Endothelial cell of umbilical vein (primary cell): ENCODE results near the gene MCC. TPM values are rescaled to one million over a fixed set of nuclear protein-coding genes. Genes with fewer than 3 reads are reported as not detected.

Experiments
- BruUV-seq: library from RNA; stranded (reverse); fragments of 400-500 nt; replicated peaks from 2 replicates; lab custom pipeline; 2021; lab: Mats Ljungman, UMichigan
- CTCF ChIA-PET: fragments of 300-600, 350-600 bp; sonication (Branson Sonifier 250); formaldehyde crosslinking; loops from one replicate; lab custom pipeline; 2021; ENCODE audit warnings: antibody characterized with exemption, inconsistent platforms; lab: Charles Lee
- POLR2A ChIA-PET: fragments of 300-600, 350-600 bp; sonication (Branson Sonifier 250); formaldehyde crosslinking; loops from one replicate; lab custom pipeline; 2021; ENCODE audit warnings: antibody characterized with exemption, inconsistent platforms; lab: Charles Lee
- DNase-seq: peaks from one replicate; pipeline ENCODE4 v3.0.0-alpha.2; 2011; ENCODE audit warnings: low read depth, low spot score
- FAIRE-seq: peaks from 2 replicates; lab custom pipeline; 2011; peaks lifted over from hg19 to GRCh38; lab: Jason Lieb, UNC
- H2AFZ ChIP-seq: 2 replicates; pipeline ENCODE4 v1.6.0; 2012; ENCODE audit warnings: low read depth, low read length, control low read depth, inconsistent platforms
- H3K27ac ChIP-seq: 2 replicates; pipeline ENCODE4 v1.5.1; 2011; ENCODE audit warnings: low read depth, mild to moderate bottlenecking, control low read depth, low read length, moderate library complexity; ENCODE audit not compliant: insufficient read depth
- H3K27me3 ChIP-seq, 2 experiments: 2 replicates each; pipeline versions ENCODE4 v1.6.0 to v1.6.1; 2011; ENCODE audit warnings: low read length in 2 of 2, mixed read lengths in 1 of 2; ENCODE audit not compliant: control insufficient read depth in 2 of 2, insufficient read depth in 2 of 2
- H3K36me3 ChIP-seq, 2 experiments: 2 replicates in 1 of 2; 3 replicates in 1 of 2; pipeline ENCODE4 v1.5.1; 2011; ENCODE audit warnings: low read length in 2 of 2, mild to moderate bottlenecking in 1 of 2, moderate library complexity in 1 of 2; ENCODE audit not compliant: control insufficient read depth in 2 of 2, insufficient read depth in 2 of 2; ENCODE audit errors: extremely low read depth in 1 of 2
- H3K4me1 ChIP-seq: 3 replicates; pipeline ENCODE4 v1.5.1; 2011; ENCODE audit warnings: mild to moderate bottlenecking, low read length; ENCODE audit not compliant: control insufficient read depth, insufficient read depth; ENCODE audit errors: extremely low read depth
- H3K4me2 ChIP-seq: 2 replicates; pipeline ENCODE4 v1.6.1; 2011; ENCODE audit warnings: low read length, control low read depth, mixed read lengths; ENCODE audit not compliant: insufficient read depth
- H3K4me3 ChIP-seq, 3 experiments: fragments of 200-600 bp in 1 of 3; sonication (generic), shearing (Covaris generic) in 1 of 3; replicated peaks in 1 of 3; 2 replicates each; pipeline ENCODE4 v1.5.1; 2011 to 2016; ENCODE audit warnings: control low read depth in 3 of 3, low read length in 3 of 3, mild to moderate bottlenecking in 2 of 3, inconsistent platforms in 1 of 3, low read depth in 1 of 3, moderate library complexity in 1 of 3; ENCODE audit not compliant: insufficient read depth in 1 of 3
- H3K79me2 ChIP-seq: 2 replicates; pipeline ENCODE4 v1.6.0; 2012; ENCODE audit warnings: low read length, inconsistent platforms; ENCODE audit not compliant: control insufficient read depth, insufficient read depth
- H3K9ac ChIP-seq: replicated peaks from 2 replicates; pipeline ENCODE3; 2011; ENCODE audit warnings: low read length, control low read depth; ENCODE audit not compliant: insufficient read depth; ENCODE audit errors: extremely low read depth
- H3K9me1 ChIP-seq: replicated peaks from 3 replicates; pipeline ENCODE4 v1.6.0; 2011; ENCODE audit warnings: mild to moderate bottlenecking, low read length; ENCODE audit not compliant: control insufficient read depth, insufficient read depth; ENCODE audit errors: extremely low read depth
- H3K9me3 ChIP-seq: replicated peaks from 2 replicates; pipeline ENCODE4 v1.5.1; 2012; ENCODE audit warnings: low read length, inconsistent platforms; ENCODE audit not compliant: control insufficient read depth, insufficient read depth
- H4K20me1 ChIP-seq: replicated peaks from 2 replicates; pipeline ENCODE3; 2011; ENCODE audit warnings: mild to moderate bottlenecking, low read length; ENCODE audit not compliant: control insufficient read depth, insufficient read depth; ENCODE audit errors: extremely low read depth
- CTCF ChIP-seq, 2 donors: IDR thresholded peaks; 1 replicate in 1 of 2; 2 replicates in 1 of 2; pipeline ENCODE4 v1.5.1; 2011; ENCODE audit warnings: low read length in 2 of 2, mild to moderate bottlenecking in 2 of 2, moderate library complexity in 2 of 2, control low read depth in 1 of 2, inconsistent platforms in 1 of 2, low read depth in 1 of 2; ENCODE audit not compliant: insufficient read depth in 1 of 2; ENCODE audit errors: extremely low read depth in 1 of 2
- EZH2 ChIP-seq: IDR thresholded peaks from 2 replicates; pipeline ENCODE4 v1.6.1; 2012; ENCODE audit warnings: borderline replicate concordance, low read depth, mild to moderate bottlenecking, moderate library complexity, low read length, inconsistent platforms; ENCODE audit not compliant: severe bottlenecking
- FOS ChIP-seq: IDR thresholded peaks from 2 replicates; pipeline ENCODE4 v1.6.1; 2011; ENCODE audit warnings: mild to moderate bottlenecking, low read length, moderate library complexity, borderline replicate concordance; ENCODE audit not compliant: insufficient read depth
- GATA2 ChIP-seq: IDR thresholded peaks from 2 replicates; pipeline ENCODE4 v1.7.0; 2011; ENCODE audit warnings: low read depth, mild to moderate bottlenecking, moderate library complexity, mixed read lengths, low read length; ENCODE audit not compliant: insufficient read length, insufficient read depth
- JUN ChIP-seq: IDR thresholded peaks from 2 replicates; pipeline ENCODE4 v1.6.1; 2011; ENCODE audit warnings: borderline replicate concordance, low read depth; ENCODE audit not compliant: insufficient read length, insufficient read depth
- MAX ChIP-seq: IDR thresholded peaks from 2 replicates; pipeline ENCODE4 v1.6.1; 2011; ENCODE audit not compliant: insufficient read depth, insufficient read length
- MYC ChIP-seq: IDR thresholded peaks from one replicate; pipeline ENCODE4 v1.6.1; 2011; ENCODE audit warnings: mild to moderate bottlenecking, low read depth, low read length
- POLR2A ChIP-seq: IDR thresholded peaks from 2 replicates; pipeline ENCODE4 v1.6.1; 2012; ENCODE audit warnings: low read depth, mild to moderate bottlenecking, control low read depth, low read length
- POLR2AphosphoS5 ChIP-seq: IDR thresholded peaks from 2 replicates; pipeline ENCODE4 v1.6.1; 2012; ENCODE audit warnings: low read depth, mild to moderate bottlenecking, control low read depth, low read length, moderate library complexity; ENCODE audit not compliant: insufficient read depth
- dilution Hi-C: fragments of 300-500 bp; cut with MboI; formaldehyde crosslinking; loops from one replicate; pipeline ENCODE4 v1.15.0; 2019; ENCODE audit warnings: low sequenced_read_pairs; ENCODE audit not compliant: extremely low pct_ligation_motif_present
- intact Hi-C: fragments of 100-400 bp; cut with micrococcal nuclease; formaldehyde crosslinking; loops from one replicate; pipeline ENCODE4 v1.10.0; 2022
- polyA plus RNA-seq, 4 experiments: library from polyadenylated mRNA; depleted of rRNA in 3 of 4; stranded (reverse) in 3 of 4; unstranded in 1 of 4; fragments of >200 nt; gene quantifications; 2 replicates each; pipeline versions ENCODE4 v1.2.1 to v1.2.3, GENCODE V29; 2011 to 2012; ENCODE audit warnings: missing spikeins in 1 of 4
- total RNA-seq: library from RNA; stranded (reverse); gene quantifications from 2 replicates; pipeline ENCODE4 v1.2.3, GENCODE V29; 2021

The MCC gene
- total and polyA plus RNA-seq, 2 donors (not counting 3 experiments of a cell fraction or from before 2014, with no cell fraction given), result 6.9 to 27.5 TPM

- intact Hi-C loops (no loop called here), dilution Hi-C loops (no loop called here)
- Histone ChIP-seq H3K4me1 (no peaks in the 10 kb centered on the region), H3K9me1 (no peaks in the 10 kb centered on the region), H3K4me3 (no peak overlapping the region), H3K79me2 (no peaks in the 10 kb centered on the region), H3K4me2 (no peak overlapping the region), H3K9ac (no peak overlapping the region), H3K9me3 (no peaks in the 10 kb centered on the region), H3K27me3 (peaks cover 3 to 9% of the 10 kb centered on the region in 2 experiments), H4K20me1 (no peaks in the 10 kb centered on the region), H2AFZ (no peak overlapping the region), H3K36me3 (no peaks in the 10 kb centered on the region), H3K27ac (no peak overlapping the region)
- no peak for DNase-seq
- BruUV-seq, result no TSS peak
- no peak for FAIRE-seq
- CTCF ChIA-PET, result no interaction called here
- POLR2A ChIA-PET, result no interaction called here
- TF ChIP-seq POLR2A (no peak), MAX (no peak), MYC (no peak), GATA2 (no peak), CTCF (IDR thresholded peaks at IDR 0.05; ENCODE audit: extremely low read depth in 1 of 2, insufficient read depth in 1 of 2, low read depth in 1 of 2, low read length in 2 of 2) (no peak), EZH2 (no peak)
Measured at GRCh38 chr5:113451797-113452196, 36.5 kb downstream of the MCC start.

- H3K4me3 ChIP-seq, result no peak overlapping the region
- intact Hi-C loops (no loop called here), dilution Hi-C loops (no loop called here)
- H3K4me1 ChIP-seq, result no peaks in the 10 kb centered on the region
- no peak overlapping the region for H3K9ac ChIP-seq
- no peaks in the 10 kb centered on the region for H3K79me2 ChIP-seq
- POLR2A ChIA-PET, result no interaction called here
- H3K27me3 ChIP-seq, result peaks cover 3 to 9% of the 10 kb centered on the region in 2 experiments
- H4K20me1 ChIP-seq, result no peaks in the 10 kb centered on the region
- H3K27ac ChIP-seq, result no peak overlapping the region
- no peaks in the 10 kb centered on the region for H3K9me1 ChIP-seq
- no TSS peak for BruUV-seq
- no peaks in the 10 kb centered on the region for H3K9me3 ChIP-seq
- H3K4me2 ChIP-seq, result no peak overlapping the region
- H3K36me3 ChIP-seq, result no peaks in the 10 kb centered on the region
- CTCF ChIA-PET, result no interaction called here
- FAIRE-seq (no peak), DNase-seq (no peak)
- TF ChIP-seq CTCF (IDR thresholded peaks at IDR 0.05; ENCODE audit: extremely low read depth in 1 of 2, insufficient read depth in 1 of 2, low read depth in 1 of 2, low read length in 2 of 2) (no peak), JUN (no peak), GATA2 (no peak), POLR2A (no peak), MYC (no peak), POLR2AphosphoS5 (no peak), MAX (no peak), FOS (no peak), EZH2 (no peak)
- no peak overlapping the region for H2AFZ ChIP-seq
Measured at GRCh38 chr5:113450929-113451328, 37.3 kb downstream of the MCC start.
